Memory B cell (primary cell): Measurements from ENCODE around the gene ENTREP3.

Experiments
- ATAC-seq: fragments of 150-1000 bp; cut with Tn5 transposase; 2 replicates; pipeline ENCODE4 v1.10.0; 2021; ENCODE audit warnings: low read depth, mild to moderate bottlenecking, moderate library complexity
- DNase-seq, 2 donors: peaks; one replicate each; pipeline ENCODE4 v3.0.0; 2022; ENCODE audit warnings: low spot score in 2 of 2
- H3K27ac Mint-ChIP-seq: one replicate; pipeline ENCODE4 v1.8.0; 2022; ENCODE audit warnings: mild to moderate bottlenecking, moderate library complexity, mixed read lengths
- H3K27me3 Mint-ChIP-seq: one replicate; pipeline ENCODE4 v1.8.0; 2022; ENCODE audit warnings: mixed read lengths
- H3K36me3 Mint-ChIP-seq: one replicate; pipeline ENCODE4 v1.8.0; 2022; ENCODE audit warnings: mild to moderate bottlenecking, mixed read lengths
- H3K4me1 Mint-ChIP-seq: one replicate; pipeline ENCODE4 v1.8.0; 2022; ENCODE audit warnings: mixed read lengths
- H3K4me3 Mint-ChIP-seq: one replicate; pipeline ENCODE4 v1.8.0; 2022; ENCODE audit warnings: mild to moderate bottlenecking, moderate library complexity, mixed read lengths
- H3K9me3 Mint-ChIP-seq: one replicate; pipeline ENCODE4 v1.8.0; 2022; ENCODE audit warnings: mixed read lengths

The ENTREP3 gene

GRCh38 chr1:155287987-155288543 lies 32.8 kb upstream of the ENTREP3 start:
- peaks cover 4% of the 10 kb centered on the region for H3K36me3 Mint-ChIP-seq
- H3K27ac Mint-ChIP-seq, result no peak overlapping the region
- H3K9me3 Mint-ChIP-seq, result no peaks in the 10 kb centered on the region

GRCh38 chr1:155286544-155286943 lies 31.3 kb upstream of the ENTREP3 start:
- Mint-ChIP-seq H3K4me3 (no peak overlapping the region), H3K27me3 (peaks cover 4% of the 10 kb centered on the region), H3K36me3 (peaks cover 4% of the 10 kb centered on the region), H3K4me1 (no peaks in the 10 kb centered on the region), H3K27ac (no peak overlapping the region), H3K9me3 (no peaks in the 10 kb centered on the region)
- ATAC-seq (no peak), DNase-seq (no peak)

More at GRCh38 chr1:155287987-155288543, 32.8 kb upstream of the ENTREP3 start:
- DNase-seq (no peak), ATAC-seq (no peak)
- no peak overlapping the region for H3K4me3 Mint-ChIP-seq
- H3K4me1 Mint-ChIP-seq, result no peaks in the 10 kb centered on the region
- peaks cover 4% of the 10 kb centered on the region for H3K27me3 Mint-ChIP-seq

- Mint-ChIP-seq H3K4me1 (no peaks in the 10 kb centered on the region), H3K27me3 (peaks cover 4% of the 10 kb centered on the region), H3K36me3 (peaks cover 4% of the 10 kb centered on the region), H3K9me3 (no peaks in the 10 kb centered on the region), H3K4me3 (no peak overlapping the region), H3K27ac (no peak overlapping the region)
- ATAC-seq, result no peak
- DNase-seq, result no peak
Measured at GRCh38 chr1:155285631-155286044, 30.4 kb upstream of the ENTREP3 start.

GRCh38 chr1:155285063-155285462 lies 29.8 kb upstream of the ENTREP3 start:
- no peaks in the 10 kb centered on the region for H3K4me1 Mint-ChIP-seq
- ATAC-seq (no peak), DNase-seq (no peak)
- peaks cover 4% of the 10 kb centered on the region for H3K36me3 Mint-ChIP-seq
- H3K27me3 Mint-ChIP-seq, result no peaks in the 10 kb centered on the region
- no peaks in the 10 kb centered on the region for H3K9me3 Mint-ChIP-seq
- no peak overlapping the region for H3K4me3 Mint-ChIP-seq
- H3K27ac Mint-ChIP-seq, result no peak overlapping the region

GRCh38 chr1:155284476-155284875 lies 29.2 kb upstream of the ENTREP3 start:
- peaks cover 4% of the 10 kb centered on the region for H3K36me3 Mint-ChIP-seq
- H3K4me3 Mint-ChIP-seq, result no peak overlapping the region
- ATAC-seq (no peak), DNase-seq (no peak)
- no peaks in the 10 kb centered on the region for H3K9me3 Mint-ChIP-seq
- H3K27ac Mint-ChIP-seq, result no peak overlapping the region
- H3K27me3 Mint-ChIP-seq, result no peaks in the 10 kb centered on the region
- no peaks in the 10 kb centered on the region for H3K4me1 Mint-ChIP-seq

GRCh38 chr1:155282488-155283091 lies 27.3 kb upstream of the ENTREP3 start:
- H3K4me1 Mint-ChIP-seq, result peaks cover 6% of the 10 kb centered on the region
- ATAC-seq (no peak), DNase-seq (no peak)
- H3K27me3 Mint-ChIP-seq, result no peaks in the 10 kb centered on the region
- no peak overlapping the region for H3K27ac Mint-ChIP-seq
- peaks cover 3% of the 10 kb centered on the region for H3K36me3 Mint-ChIP-seq
- H3K4me3 Mint-ChIP-seq, result no peak overlapping the region
- H3K9me3 Mint-ChIP-seq, result no peaks in the 10 kb centered on the region

- H3K4me3 Mint-ChIP-seq, result no peak overlapping the region
- H3K36me3 Mint-ChIP-seq, result no peaks in the 10 kb centered on the region
- peaks cover 19% of the 10 kb centered on the region for H3K4me1 Mint-ChIP-seq
- H3K27ac Mint-ChIP-seq, result no peak overlapping the region
- ATAC-seq (no peak), DNase-seq (no peak)
- H3K27me3 Mint-ChIP-seq, result no peaks in the 10 kb centered on the region
- no peaks in the 10 kb centered on the region for H3K9me3 Mint-ChIP-seq
Measured at GRCh38 chr1:155279268-155279667, 24.0 kb upstream of the ENTREP3 start.

- Mint-ChIP-seq H3K27me3 (no peaks in the 10 kb centered on the region), H3K27ac (peak overlapping the region; percentile 39), H3K9me3 (no peaks in the 10 kb centered on the region), H3K36me3 (no peaks in the 10 kb centered on the region), H3K4me3 (peak overlapping the region; percentile 87), H3K4me1 (peaks cover 21% of the 10 kb centered on the region)
- no peak for ATAC-seq
- no peak for DNase-seq
Measured at GRCh38 chr1:155278689-155279160, 23.4 kb upstream of the ENTREP3 start.

GRCh38 chr1:155277902-155278688 lies 22.8 kb upstream of the ENTREP3 start:
- peak overlapping the region; percentile 39 for H3K27ac Mint-ChIP-seq
- no peaks in the 10 kb centered on the region for H3K27me3 Mint-ChIP-seq
- peak; percentile 57 to 69 for DNase-seq
- ATAC-seq, result peak; percentile 54
- H3K4me1 Mint-ChIP-seq, result peaks cover 26% of the 10 kb centered on the region
- peaks cover 2% of the 10 kb centered on the region for H3K36me3 Mint-ChIP-seq
- peak overlapping the region; percentile 87 for H3K4me3 Mint-ChIP-seq
- no peaks in the 10 kb centered on the region for H3K9me3 Mint-ChIP-seq

GRCh38 chr1:155277070-155277901 lies 22.0 kb upstream of the ENTREP3 start, which contains the start of gene HCN3:
Gene HCN3, plus strand, starts transcription at chr1:155277463. Its CDS starts 128 bp downstream, at chr1:155277591.
- H3K4me1 Mint-ChIP-seq, result peaks cover 32% of the 10 kb centered on the region
- no peaks in the 10 kb centered on the region for H3K9me3 Mint-ChIP-seq
- DNase-seq, result peak; percentile 85
- H3K27me3 Mint-ChIP-seq, result no peaks in the 10 kb centered on the region
- H3K36me3 Mint-ChIP-seq, result peaks cover 5% of the 10 kb centered on the region
- H3K4me3 Mint-ChIP-seq, result peak within 1 kb of the TSS; percentile 87
- H3K27ac Mint-ChIP-seq, result no peak within 1 kb of the TSS
- peak; percentile 53 for ATAC-seq

- Mint-ChIP-seq H3K4me1 (peaks cover 37% of the 10 kb centered on the region), H3K9me3 (no peaks in the 10 kb centered on the region), H3K27ac (peak within 1 kb of the TSS; percentile 93), H3K4me3 (peak within 1 kb of the TSS; percentile 92), H3K36me3 (peaks cover 13% of the 10 kb centered on the region), H3K27me3 (no peaks in the 10 kb centered on the region)
- DNase-seq (peak; percentile 88 to 90), ATAC-seq (peak; percentile 85)
Measured at GRCh38 chr1:155273343-155274245, 18.3 kb upstream of the ENTREP3 start, which contains the start of gene CLK2. Gene CLK2, minus strand, starts transcription at chr1:155273504. Its CDS starts 2,527 bp downstream, at chr1:155270977.

- DNase-seq, result no peak
Measured at GRCh38 chr1:155272466-155273342, 17.4 kb upstream of the ENTREP3 start.

More at GRCh38 chr1:155272466-155273342, 17.4 kb upstream of the ENTREP3 start:
- Mint-ChIP-seq H3K4me1 (peaks cover 35% of the 10 kb centered on the region), H3K27ac (peak overlapping the region; percentile 93), H3K27me3 (no peaks in the 10 kb centered on the region), H3K4me3 (peak overlapping the region; percentile 92), H3K9me3 (no peaks in the 10 kb centered on the region), H3K36me3 (peaks cover 16% of the 10 kb centered on the region)
- peak; percentile 22 for ATAC-seq
